H9 (cell line): ENCODE results near the gene USP9X. TPM values are rescaled to one million over a fixed set of nuclear protein-coding genes. Genes with fewer than 3 reads are reported as not detected.

Experiments
- DNase-seq: peaks from one replicate; pipeline ENCODE4 v3.0.0-alpha.2; 2017
- H2AFZ ChIP-seq: one replicate; pipeline ENCODE4 v1.6.1; 2013; ENCODE audit warnings: mild to moderate bottlenecking, low read length, control low read depth, moderate library complexity
- H2AK5ac ChIP-seq: 2 replicates; pipeline ENCODE4 v1.6.1; 2013; ENCODE audit warnings: low read length, control low read depth, mixed read lengths; ENCODE audit not compliant: insufficient read length
- H2BK120ac ChIP-seq: one replicate; pipeline ENCODE4 v1.6.1; 2013; ENCODE audit warnings: low read depth, mild to moderate bottlenecking, low read length, control low read depth, inconsistent platforms; ENCODE audit not compliant: poor library complexity, severe bottlenecking
- H2BK12ac ChIP-seq: 2 replicates; pipeline ENCODE4 v1.6.1; 2013; ENCODE audit warnings: low read length, control low read depth, mixed read lengths, low read depth; ENCODE audit not compliant: insufficient read length
- H2BK15ac ChIP-seq: 2 replicates; pipeline ENCODE4 v1.6.1; 2013; ENCODE audit warnings: low read depth, low read length, control low read depth
- H2BK20ac ChIP-seq: one replicate; pipeline ENCODE4 v1.6.1; 2013; ENCODE audit warnings: low read depth, mild to moderate bottlenecking, low read length, control low read depth, inconsistent platforms; ENCODE audit not compliant: poor library complexity, severe bottlenecking
- H2BK5ac ChIP-seq: 2 replicates; pipeline ENCODE4 v1.6.1; 2013; ENCODE audit warnings: low read length, control low read depth, mixed read lengths; ENCODE audit not compliant: insufficient read length
- H3K14ac ChIP-seq: 2 replicates; pipeline ENCODE4 v1.6.1; 2013; ENCODE audit warnings: low read length, control low read depth; ENCODE audit not compliant: insufficient read depth
- H3K18ac ChIP-seq: 2 replicates; pipeline ENCODE4 v1.6.1; 2013; ENCODE audit warnings: low read depth, mild to moderate bottlenecking, mixed read lengths, low read length, control low read depth; ENCODE audit not compliant: insufficient read length
- H3K23ac ChIP-seq: 2 replicates; pipeline ENCODE4 v1.6.1; 2013; ENCODE audit warnings: low read length, control low read depth, mixed read lengths, low read depth; ENCODE audit not compliant: insufficient read length
- H3K23me2 ChIP-seq: 2 replicates; pipeline ENCODE4 v1.6.1; 2013; ENCODE audit warnings: low read depth, mild to moderate bottlenecking, mixed read lengths, low read length, control low read depth; ENCODE audit not compliant: insufficient read length, poor library complexity, severe bottlenecking
- H3K27ac ChIP-seq: 2 replicates; pipeline ENCODE4 v1.5.1; 2013; ENCODE audit warnings: low read length, control low read depth, mixed read lengths, low read depth; ENCODE audit not compliant: insufficient read length
- H3K27me3 ChIP-seq: 2 replicates; pipeline ENCODE4 v1.6.1; 2013; ENCODE audit warnings: low read length, control low read depth, inconsistent platforms; ENCODE audit not compliant: insufficient read depth
- H3K4ac ChIP-seq: 2 replicates; pipeline ENCODE4 v1.6.1; 2013; ENCODE audit warnings: low read depth, mild to moderate bottlenecking, control low read depth, inconsistent platforms, low read length, moderate library complexity
- H3K4me1 ChIP-seq: 2 replicates; pipeline ENCODE4 v1.6.1; 2013; ENCODE audit warnings: low read length, control low read depth, inconsistent platforms; ENCODE audit not compliant: insufficient read depth
- H3K4me2 ChIP-seq: 2 replicates; pipeline ENCODE4 v1.6.1; 2013; ENCODE audit warnings: low read length, control low read depth, mixed read lengths; ENCODE audit not compliant: insufficient read length, insufficient read depth
- H3K56ac ChIP-seq: 2 replicates; pipeline ENCODE4 v1.6.1; 2013; ENCODE audit warnings: low read depth, mild to moderate bottlenecking, mixed read lengths, low read length, control low read depth; ENCODE audit not compliant: insufficient read length
- H3K79me1 ChIP-seq: 2 replicates; pipeline ENCODE4 v1.6.1; 2013; ENCODE audit warnings: low read depth, mild to moderate bottlenecking, moderate library complexity, low read length, control low read depth, inconsistent platforms; ENCODE audit not compliant: insufficient read depth, poor library complexity, severe bottlenecking
- H3K79me2 ChIP-seq: 2 replicates; pipeline ENCODE4 v1.6.1; 2013; ENCODE audit warnings: low read length, control low read depth, inconsistent platforms; ENCODE audit not compliant: insufficient read depth
- H3K9ac ChIP-seq: 2 replicates; pipeline ENCODE4 v1.6.1; 2013; ENCODE audit warnings: low read length, control low read depth, mixed read lengths; ENCODE audit not compliant: insufficient read length; ENCODE audit errors: extremely low read depth
- H3K9me3 ChIP-seq: one replicate; pipeline ENCODE4 v1.6.1; 2013; ENCODE audit warnings: low read depth, low read length, inconsistent platforms; ENCODE audit not compliant: control insufficient read depth
- H3T11ph ChIP-seq: one replicate; pipeline ENCODE4 v1.6.1; 2013; ENCODE audit warnings: mild to moderate bottlenecking, low read length, control low read depth, inconsistent platforms
- H4K20me1 ChIP-seq: one replicate; pipeline ENCODE4 v1.6.1; 2013; ENCODE audit not compliant: control insufficient read depth, insufficient read length, insufficient read depth
- H4K5ac ChIP-seq: 2 replicates; pipeline ENCODE4 v1.6.1; 2013; ENCODE audit warnings: low read depth, mild to moderate bottlenecking, mixed read lengths, low read length, control low read depth; ENCODE audit not compliant: insufficient read length
- H4K8ac ChIP-seq: replicated peaks from 2 replicates; pipeline ENCODE4 v1.6.1; 2013; ENCODE audit warnings: low read length, control low read depth, mixed read lengths, low read depth; ENCODE audit not compliant: insufficient read length
- H4K91ac ChIP-seq: 2 replicates; pipeline ENCODE4 v1.6.1; 2013; ENCODE audit warnings: low read depth, mild to moderate bottlenecking, moderate library complexity, mixed read lengths, low read length, control low read depth; ENCODE audit not compliant: insufficient read length
- H3K27ac Mint-ChIP-seq, 3 experiments: 2 replicates in 2 of 3; 3 replicates in 1 of 3; pipeline ENCODE4 v1.8.0; 2020 to 2021; ENCODE audit warnings: mixed read lengths in 3 of 3, mild to moderate bottlenecking in 1 of 3, moderate library complexity in 1 of 3
- H3K27me3 Mint-ChIP-seq: 2 replicates; pipeline ENCODE4 v1.8.0; 2021; ENCODE audit warnings: low read depth, mild to moderate bottlenecking, moderate library complexity, mixed read lengths
- H3K36me3 Mint-ChIP-seq, 3 experiments: 2 replicates in 2 of 3; 3 replicates in 1 of 3; pipeline ENCODE4 v1.8.0; 2020 to 2021; ENCODE audit warnings: low read depth in 3 of 3, mixed read lengths in 3 of 3; ENCODE audit not compliant: insufficient read depth in 1 of 3
- H3K4me1 Mint-ChIP-seq, 2 experiments: 2 replicates each; pipeline ENCODE4 v1.8.0; 2020; ENCODE audit warnings: mixed read lengths in 2 of 2
- H3K4me3 Mint-ChIP-seq, 2 experiments: 2 replicates in 1 of 2; 3 replicates in 1 of 2; pipeline ENCODE4 v1.8.0; 2020 to 2021; ENCODE audit warnings: mild to moderate bottlenecking in 2 of 2, mixed read lengths in 2 of 2, moderate library complexity in 1 of 2
- H3K9me3 Mint-ChIP-seq, 2 experiments: 2 replicates in 1 of 2; 3 replicates in 1 of 2; pipeline ENCODE4 v1.8.0; 2020; ENCODE audit warnings: mild to moderate bottlenecking in 2 of 2, mixed read lengths in 2 of 2, moderate library complexity in 1 of 2
- WGBS: extraction: QIAGEN DNeasy Blood & Tissue Kit; methylation state at CpG from one replicate; pipeline ENCODE4 v1.1.7; 2013; ENCODE audit warnings: missing lambda C conversion rate, low lambda C conversion rate, mixed read lengths; ENCODE audit not compliant: insufficient read length; ENCODE audit errors: extremely low coverage; 5-methylcytosine and 5-hydroxymethylcytosine counted together
- total RNA-seq: library from RNA; stranded (reverse); gene quantifications from 2 replicates; pipeline ENCODE4 v1.2.1, GENCODE V29; 2021
- TF ChIP-seq, protein P1 (sequence below): fragments of 200-600 bp; sonication (generic); conservative IDR thresholded peaks from 3 replicates; pipeline ENCODE4 v1.8.0; 2021; ENCODE audit warnings: antibody characterized with exemption, mild to moderate bottlenecking

The USP9X gene
- total RNA-seq, 1 experiment from 2014 or later: 284 TPM

- no peak overlapping the region for H3K23ac ChIP-seq
- no peak overlapping the region for H3K18ac ChIP-seq
- H3K14ac ChIP-seq: no peak overlapping the region
- no peak overlapping the region for H2AK5ac ChIP-seq
- H3K9me3 Mint-ChIP-seq: peaks cover 57 to 59% of the 10 kb centered on the region in 2 experiments
- no peaks in the 10 kb centered on the region for H3K9me3 ChIP-seq
- no peak overlapping the region; a peak in 1 of 5 replicates for H3K4me3 Mint-ChIP-seq
- H2BK120ac ChIP-seq: no peak overlapping the region
- peaks cover 6% of the 10 kb centered on the region for H3K79me1 ChIP-seq
- peak overlapping the region in 2 of 3 experiments; percentile 75 to 93; a peak in 4 of 7 replicates for H3K27ac Mint-ChIP-seq
- no peak overlapping the region for H2BK12ac ChIP-seq
- peaks cover 79% of the 10 kb centered on the region for H3K79me2 ChIP-seq
- H3K36me3 Mint-ChIP-seq: peaks cover 23 to 78% (median 53%) of the 10 kb centered on the region in 3 experiments
- no peak overlapping the region for H3K27ac ChIP-seq
- H3T11ph ChIP-seq: no peak overlapping the region
- no peaks in the 10 kb centered on the region for H4K20me1 ChIP-seq
- no peak overlapping the region for H4K91ac ChIP-seq
- no peak overlapping the region for H3K4ac ChIP-seq
- H3K56ac ChIP-seq: no peak overlapping the region
- no peak for DNase-seq
- H2AFZ ChIP-seq: no peak overlapping the region
- TF ChIP-seq, protein P1, sequence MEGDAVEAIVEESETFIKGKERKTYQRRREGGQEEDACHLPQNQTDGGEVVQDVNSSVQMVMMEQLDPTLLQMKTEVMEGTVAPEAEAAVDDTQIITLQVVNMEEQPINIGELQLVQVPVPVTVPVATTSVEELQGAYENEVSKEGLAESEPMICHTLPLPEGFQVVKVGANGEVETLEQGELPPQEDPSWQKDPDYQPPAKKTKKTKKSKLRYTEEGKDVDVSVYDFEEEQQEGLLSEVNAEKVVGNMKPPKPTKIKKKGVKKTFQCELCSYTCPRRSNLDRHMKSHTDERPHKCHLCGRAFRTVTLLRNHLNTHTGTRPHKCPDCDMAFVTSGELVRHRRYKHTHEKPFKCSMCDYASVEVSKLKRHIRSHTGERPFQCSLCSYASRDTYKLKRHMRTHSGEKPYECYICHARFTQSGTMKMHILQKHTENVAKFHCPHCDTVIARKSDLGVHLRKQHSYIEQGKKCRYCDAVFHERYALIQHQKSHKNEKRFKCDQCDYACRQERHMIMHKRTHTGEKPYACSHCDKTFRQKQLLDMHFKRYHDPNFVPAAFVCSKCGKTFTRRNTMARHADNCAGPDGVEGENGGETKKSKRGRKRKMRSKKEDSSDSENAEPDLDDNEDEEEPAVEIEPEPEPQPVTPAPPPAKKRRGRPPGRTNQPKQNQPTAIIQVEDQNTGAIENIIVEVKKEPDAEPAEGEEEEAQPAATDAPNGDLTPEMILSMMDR: no peak
- H3K4me1 ChIP-seq: peaks cover 10% of the 10 kb centered on the region; the same call in 1 of the 2 replicates
- H3K27me3 ChIP-seq: no peaks in the 10 kb centered on the region
- H4K8ac ChIP-seq: no peak overlapping the region
- 0 out of 2 replicates have a peak, but pooled peaks cover 1% of the 10 kb centered on the region for H3K27me3 Mint-ChIP-seq
- H2BK5ac ChIP-seq: no peak overlapping the region
- no peak overlapping the region for H3K4me2 ChIP-seq
- no peak overlapping the region for H3K9ac ChIP-seq
- peaks cover 27 to 56% of the 10 kb centered on the region in 2 experiments for H3K4me1 Mint-ChIP-seq
- no peak overlapping the region for H4K5ac ChIP-seq
- no peak overlapping the region for H2BK20ac ChIP-seq
- H2BK15ac ChIP-seq: no peak overlapping the region
- WGBS: no CpG with 5 or more reads among the region's 7 CpGs
- H3K23me2 ChIP-seq: no peaks in the 10 kb centered on the region
Measured at GRCh38 chrX:41122664-41123257, 37.5 kb downstream of the USP9X start.
